ENCODE measurements around the gene PRRC2C.
"Not testable (repeated sequence)": the region's sequence is repeated elsewhere in the genome, so short reads cannot be mapped to it uniquely, and the experiment has no call there.

Gene PRRC2C

GRCh38 chr1:171485375-171486047 lies at the start of gene PRRC2C:
TSS of gene PRRC2C (plus strand) at chr1:171485530. CDS start at chr1:171512089, 26,559 bp downstream.
- DNase-seq (ENCODE audit: low spot score) = peak; percentile 96

GRCh38 chr1:171438441-171438840 lies 46.9 kb upstream of the PRRC2C start:
- peak; percentile 82 for DNase-seq (ENCODE audit: low spot score)

DNA sequence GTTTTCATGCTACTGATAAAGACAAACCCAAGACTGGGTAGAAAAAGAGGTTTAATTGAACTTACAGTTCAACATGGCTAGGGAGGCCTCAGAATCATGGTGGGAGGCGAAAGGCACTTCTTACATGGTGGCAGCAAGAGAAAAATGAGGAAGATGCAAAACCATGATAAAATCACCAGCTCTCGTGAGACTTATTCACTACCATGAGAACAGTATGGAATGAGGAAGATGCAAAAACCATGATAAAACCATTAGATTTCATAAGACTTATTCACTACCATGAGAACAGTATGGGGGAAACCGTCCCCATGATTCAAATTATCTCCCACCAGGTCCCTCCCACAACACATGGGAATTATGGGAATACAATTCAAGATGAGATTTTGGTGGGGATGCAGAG lies 45.1 kb upstream of the PRRC2C start:
- not testable (repeated sequence) for DNase-seq (ENCODE audit: low spot score)

GRCh38 chr1:171441278-171441895 lies 43.9 kb upstream of the PRRC2C start:
- peak; percentile 67 for DNase-seq (ENCODE audit: low spot score)

- DNase-seq (ENCODE audit: low spot score) = peak; percentile 11
Measured at GRCh38 chr1:171446386-171446785, 38.9 kb upstream of the PRRC2C start.

DNA sequence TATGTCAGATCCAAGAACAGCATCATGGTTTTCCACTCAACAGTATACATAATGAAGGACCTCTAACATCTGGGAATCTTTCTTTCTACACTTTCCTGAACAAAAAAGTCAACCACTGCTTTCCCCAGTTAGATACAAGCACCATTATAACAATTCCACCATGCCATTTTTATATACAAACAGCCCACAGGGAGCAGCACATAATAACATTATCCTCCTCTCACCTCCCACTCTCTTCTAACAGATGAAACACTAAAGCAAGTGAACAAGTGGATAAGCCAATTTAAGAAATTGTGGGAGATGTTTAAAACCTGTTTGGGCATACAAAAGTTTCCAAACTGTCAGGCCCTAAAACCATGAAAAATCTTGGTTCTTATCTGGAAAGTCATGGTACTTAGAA lies 29.4 kb upstream of the PRRC2C start:
- no peak for DNase-seq (ENCODE audit: low spot score)

DNA sequence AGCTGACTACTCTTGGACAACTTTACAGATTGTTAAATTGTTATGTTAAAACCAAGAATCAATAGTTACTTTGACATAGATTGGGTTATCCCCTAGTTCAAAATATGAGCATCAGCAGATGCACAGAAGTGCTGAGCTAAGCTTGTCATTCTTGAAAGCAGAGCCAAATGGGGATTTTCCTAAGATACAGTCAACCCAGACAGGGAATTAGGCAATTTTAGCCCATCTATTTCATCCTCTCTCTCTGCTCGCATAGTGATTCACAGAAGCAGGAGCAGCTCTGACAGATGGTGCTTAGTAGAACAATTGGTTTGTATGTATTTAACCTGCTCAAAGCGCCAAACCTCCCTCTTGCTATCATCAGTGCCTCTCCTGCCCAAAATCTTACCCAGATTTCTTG lies 27.9 kb upstream of the PRRC2C start:
- DNase-seq (ENCODE audit: low spot score) = peak; percentile 45

- no peak for DNase-seq (ENCODE audit: low spot score)
Measured at GRCh38 chr1:171460018-171460620, 25.2 kb upstream of the PRRC2C start.

DNA sequence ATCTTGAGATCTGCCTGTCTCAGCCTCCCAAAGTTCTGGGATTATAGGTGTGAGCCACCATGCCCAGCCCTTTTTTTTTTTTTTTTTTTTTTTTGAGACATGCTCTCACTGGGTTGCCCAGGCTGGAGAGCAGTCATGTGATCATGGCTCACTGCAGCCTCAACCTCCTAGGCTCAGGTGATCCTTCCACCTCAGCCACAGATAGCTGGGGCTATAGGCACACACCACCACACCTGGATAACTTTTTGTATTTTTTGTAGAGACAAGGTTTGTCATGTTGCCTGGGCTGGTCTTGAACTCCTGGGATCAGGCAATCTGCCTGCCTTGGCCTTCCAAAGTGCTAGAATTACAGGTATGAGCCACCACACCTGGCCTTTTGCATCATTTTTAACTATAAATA lies 17.7 kb upstream of the PRRC2C start:
- DNase-seq (ENCODE audit: low spot score) = no peak

DNA sequence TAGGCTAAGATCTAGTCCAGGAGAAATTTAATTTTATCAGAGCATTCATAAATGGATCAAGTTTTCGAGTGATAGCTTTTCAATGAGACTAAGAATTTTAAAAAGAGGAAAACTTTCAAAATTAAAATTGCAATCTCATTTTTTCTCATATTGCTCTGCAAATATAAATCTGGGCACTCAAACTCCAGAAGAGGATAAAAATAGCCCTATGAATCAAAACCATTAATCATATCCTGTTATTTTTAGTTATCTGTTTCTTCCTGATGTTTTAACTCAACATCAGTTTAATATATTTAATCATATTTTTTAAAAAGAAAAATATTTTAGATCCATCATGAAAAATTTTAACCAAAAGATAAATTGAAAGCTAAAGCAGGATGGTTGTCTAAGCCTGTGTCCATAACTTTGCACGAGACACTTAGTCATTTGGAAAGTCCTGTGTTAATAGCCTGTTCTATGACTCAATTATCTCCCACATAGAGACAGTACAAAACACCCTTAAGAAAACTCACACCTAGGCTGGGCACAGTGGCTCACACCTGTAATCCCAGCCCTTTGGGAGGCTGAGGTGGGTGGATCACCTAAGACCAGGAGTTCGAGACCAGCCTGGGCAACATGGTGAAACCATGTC lies 17.1 kb upstream of the PRRC2C start:
- peak; percentile 56 for DNase-seq (ENCODE audit: low spot score)

DNA sequence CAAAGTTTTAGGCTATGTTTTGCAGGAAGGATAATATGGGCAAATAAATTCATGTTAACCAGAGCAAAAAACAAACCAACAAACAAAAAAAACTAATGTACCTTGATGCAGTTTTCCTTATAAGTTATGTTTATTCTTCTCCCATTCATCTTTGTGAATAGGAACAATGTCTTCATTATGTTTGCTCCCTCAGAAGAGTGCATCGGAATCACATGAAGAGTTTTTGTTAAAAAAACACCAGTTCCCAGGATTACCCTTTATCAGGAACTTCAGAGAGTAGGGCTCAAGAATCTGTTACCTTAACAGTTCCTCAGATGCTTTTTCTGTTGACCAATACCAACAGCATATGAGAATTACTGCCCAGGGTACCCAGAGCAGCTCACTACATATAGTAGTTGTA lies 14.6 kb upstream of the PRRC2C start:
- no peak for DNase-seq (ENCODE audit: low spot score)

GRCh38 chr1:171472183-171472647 lies 13.1 kb upstream of the PRRC2C start:
- DNase-seq (ENCODE audit: low spot score) = no peak

DNA sequence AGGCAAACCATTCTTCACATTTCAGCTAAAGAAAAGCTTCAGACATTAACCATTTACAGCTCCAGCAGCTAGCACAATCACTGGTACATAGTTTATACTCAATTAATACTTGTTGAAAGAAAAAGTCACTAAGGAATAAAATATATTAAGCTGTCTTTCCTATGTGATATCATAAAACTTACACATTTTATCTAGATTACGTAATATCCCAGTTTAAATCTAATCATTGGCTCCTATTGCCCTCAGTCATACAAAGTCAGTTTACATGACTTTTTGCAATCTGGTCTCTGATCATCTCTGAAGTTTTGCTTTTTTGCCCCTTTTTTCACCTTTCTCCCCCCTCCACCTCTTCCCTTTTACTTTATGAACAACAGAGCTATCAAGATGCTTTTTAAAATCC lies 8.5 kb upstream of the PRRC2C start:
- no peak for DNase-seq (ENCODE audit: low spot score)

DNA sequence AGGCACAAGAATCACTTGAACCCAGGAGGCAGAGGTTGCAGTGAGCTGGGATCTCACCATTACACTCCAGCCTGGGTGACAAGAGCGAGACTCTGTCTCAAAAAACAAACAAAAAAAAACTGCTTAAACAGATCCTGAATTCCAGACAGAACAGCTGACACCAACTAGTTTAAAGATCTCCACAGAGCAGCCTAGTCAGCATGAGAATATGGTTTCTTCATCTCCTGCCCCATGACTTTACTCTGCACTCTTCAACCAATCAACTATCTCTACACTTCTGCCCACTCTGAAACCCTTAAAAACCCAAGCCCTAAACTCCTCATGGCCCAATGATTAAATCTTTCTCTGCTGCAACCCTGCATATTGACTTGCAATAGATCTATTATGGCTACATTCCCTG lies 7.5 kb upstream of the PRRC2C start:
- DNase-seq (ENCODE audit: low spot score) = no peak

GRCh38 chr1:171480035-171480434 lies 5.3 kb upstream of the PRRC2C start:
- no peak for DNase-seq (ENCODE audit: low spot score)

- no peak for DNase-seq (ENCODE audit: low spot score)
Measured at GRCh38 chr1:171484760-171485374, 463 bp upstream of the PRRC2C start.

- DNase-seq (ENCODE audit: low spot score) = peak; percentile 56
Measured at GRCh38 chr1:171486048-171486519, 754 bp downstream of the PRRC2C start.

- no peak for DNase-seq (ENCODE audit: low spot score)
Measured at GRCh38 chr1:171487038-171487437, 1.7 kb downstream of the PRRC2C start.

DNA sequence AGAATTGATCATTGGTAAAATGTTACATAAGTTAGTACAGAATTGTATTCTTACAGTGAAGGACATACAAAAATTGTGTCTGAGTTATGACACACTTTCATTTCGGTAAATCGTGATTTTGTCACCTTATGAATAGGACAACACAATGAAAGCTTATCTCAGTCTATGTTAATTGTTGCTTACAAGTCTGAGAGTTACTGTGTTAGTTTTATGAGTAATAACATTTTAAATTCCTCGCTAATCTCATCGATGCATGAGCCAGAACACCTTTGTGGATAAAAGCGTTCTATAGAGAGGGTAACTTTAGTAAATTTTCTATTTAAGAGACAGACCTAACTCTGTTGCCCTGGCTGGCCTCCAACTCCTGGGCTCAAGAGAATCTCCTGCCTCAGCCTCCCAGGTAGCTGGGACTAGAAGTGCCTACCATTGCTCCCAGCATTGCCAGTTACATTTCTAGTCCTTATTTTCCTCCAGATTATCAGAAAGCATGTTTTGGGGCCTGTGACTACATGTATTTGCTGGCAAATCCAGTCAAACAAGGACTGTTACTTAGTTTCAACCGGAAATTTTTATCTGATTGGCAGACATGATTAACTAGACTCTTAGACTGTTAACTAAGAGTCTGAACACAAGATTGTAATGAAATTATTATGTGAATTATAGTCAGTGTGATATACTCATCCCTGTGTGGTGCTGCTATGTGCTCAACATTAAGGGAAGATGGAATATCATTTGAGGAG lies 3.0 kb downstream of the PRRC2C start:
- no peak for DNase-seq (ENCODE audit: low spot score)

GRCh38 chr1:171494076-171494475 lies 8.7 kb downstream of the PRRC2C start:
- DNase-seq (ENCODE audit: low spot score) = no peak

GRCh38 chr1:171495444-171495843 lies 10.1 kb downstream of the PRRC2C start:
- no peak for DNase-seq (ENCODE audit: low spot score)

- DNase-seq (ENCODE audit: low spot score) = no peak
Measured at GRCh38 chr1:171500304-171500703, 15.0 kb downstream of the PRRC2C start.
